HPDE6-E6E7 (cell line): ENCODE results near the gene C3.

ENCODE experiments used
- DNase-seq: peaks from one replicate; pipeline ENCODE4 v3.0.0; 2011; ENCODE audit warnings: missing footprints; ENCODE audit errors: extremely low spot score

The C3 gene

DNA sequence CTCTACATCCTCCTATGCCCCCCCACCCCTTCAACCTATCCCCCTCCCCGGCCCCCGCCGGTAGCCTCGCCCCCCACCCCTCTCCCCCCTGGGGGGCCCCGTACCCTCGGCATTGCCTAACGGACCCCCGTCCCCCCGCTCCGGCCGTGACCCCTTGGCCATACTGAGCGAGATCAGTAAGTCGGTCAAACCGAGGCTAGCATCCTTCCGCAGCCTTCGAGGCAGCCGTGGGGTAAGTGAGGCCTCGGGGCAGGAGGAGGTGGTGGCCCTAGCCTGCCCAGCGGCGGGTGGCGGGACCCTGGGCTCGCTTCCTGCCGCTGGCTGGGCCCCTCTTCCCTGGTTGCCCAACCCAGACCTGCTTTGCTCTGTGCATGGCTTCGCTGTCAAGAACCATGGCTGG is 25.5 kb upstream of the C3 start:
- DNase-seq: no peak

GRCh38 chr19:6744381-6745301 is 24.2 kb upstream of the C3 start:
- peak; percentile 69 for DNase-seq

GRCh38 chr19:6743714-6744380 is 23.4 kb upstream of the C3 start:
- DNase-seq: no peak

- DNase-seq: no peak
These were observed 22.6 kb upstream of the C3 start for GRCh38 chr19:6743066-6743465.

GRCh38 chr19:6740589-6741343 is 20.3 kb upstream of the C3 start:
- DNase-seq: no peak

DNA sequence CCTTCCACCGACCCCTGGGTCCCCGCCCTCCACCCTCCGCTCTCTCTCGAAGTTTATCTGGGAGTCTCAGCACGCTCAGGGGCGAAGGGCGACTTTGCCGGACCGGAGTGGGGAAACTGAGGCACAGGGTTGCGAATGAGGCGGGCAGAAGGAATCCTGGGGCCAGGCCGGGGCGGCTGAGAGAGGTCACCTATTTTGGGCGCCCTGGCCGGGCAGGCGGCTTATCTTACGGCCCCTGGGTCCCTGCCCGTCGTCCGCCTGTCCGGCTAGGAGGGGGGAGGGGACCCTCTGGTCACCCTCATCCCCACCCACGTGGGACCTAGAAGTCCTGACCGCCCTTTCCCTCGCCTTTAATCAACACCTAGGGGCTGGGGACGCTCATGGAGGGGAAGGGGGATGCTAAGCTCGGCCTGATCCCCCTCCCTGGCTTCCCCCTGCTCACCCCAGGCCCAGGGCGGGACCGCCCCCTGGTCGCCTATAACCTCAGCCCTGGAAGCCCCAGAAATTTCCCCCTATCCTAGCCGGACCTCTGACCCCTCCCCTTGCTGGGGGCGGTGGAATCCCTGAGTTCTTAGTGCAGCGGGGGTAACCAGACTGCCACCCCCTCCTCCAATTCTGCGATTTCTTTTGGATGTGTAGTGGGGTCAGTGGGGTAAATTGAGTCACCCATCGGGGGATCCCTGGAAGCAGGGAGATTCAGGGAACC is 19.6 kb upstream of the C3 start:
- DNase-seq: no peak

GRCh38 chr19:6739390-6739882 is 19.0 kb upstream of the C3 start, which contains the start of gene TRIP10:
Gene TRIP10 (plus strand): TSS chr19:6739680. CDS start chr19:6739762, 82 bp downstream.
- DNase-seq: peak; percentile 55

- no peak for DNase-seq
These were observed 18.4 kb upstream of the C3 start for GRCh38 chr19:6738787-6739389.

DNA sequence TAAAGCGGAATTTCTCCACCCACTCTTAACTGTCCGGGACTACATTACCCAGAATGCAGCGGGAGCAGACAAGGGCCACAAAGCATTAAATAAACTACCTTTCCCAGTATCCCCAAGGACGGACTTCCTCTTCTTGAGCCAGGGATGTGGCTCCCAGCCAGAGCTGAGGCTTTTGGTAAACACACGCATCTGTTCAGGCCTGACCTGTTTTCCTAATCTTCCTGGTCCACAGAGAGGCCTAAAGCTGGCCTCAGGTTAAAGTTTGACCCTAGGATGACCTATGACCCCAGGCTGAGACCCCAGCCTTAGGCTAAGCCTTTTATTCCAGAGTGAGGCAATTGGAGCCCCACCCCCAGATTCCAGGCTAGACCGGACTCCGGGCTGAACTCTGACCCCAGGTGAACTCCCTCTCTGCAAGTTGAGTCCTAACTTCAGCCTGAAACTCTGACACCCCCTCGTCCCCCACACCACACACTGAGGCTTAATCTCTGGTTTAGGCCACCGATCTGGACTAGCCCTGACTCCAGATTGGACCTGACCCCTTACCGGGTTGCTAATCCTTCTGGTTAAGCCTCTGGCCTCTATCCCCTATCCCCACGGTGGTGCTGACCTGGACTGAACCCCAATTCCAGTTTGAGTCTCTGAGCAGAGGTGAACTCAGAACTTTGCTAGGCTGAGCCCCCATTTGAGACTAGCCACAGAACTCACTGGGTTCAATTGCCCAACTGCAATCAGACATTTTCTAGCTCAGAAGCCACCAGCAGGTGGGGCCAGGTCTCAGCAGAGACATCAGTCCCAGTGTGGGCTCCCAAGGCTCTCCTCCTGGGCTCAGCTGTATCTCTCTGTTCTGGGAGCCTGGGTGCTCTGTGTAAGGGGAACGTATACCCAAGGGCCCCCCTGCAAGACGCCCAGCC is 17.7 kb upstream of the C3 start:
- peak; percentile 72 for DNase-seq

DNA sequence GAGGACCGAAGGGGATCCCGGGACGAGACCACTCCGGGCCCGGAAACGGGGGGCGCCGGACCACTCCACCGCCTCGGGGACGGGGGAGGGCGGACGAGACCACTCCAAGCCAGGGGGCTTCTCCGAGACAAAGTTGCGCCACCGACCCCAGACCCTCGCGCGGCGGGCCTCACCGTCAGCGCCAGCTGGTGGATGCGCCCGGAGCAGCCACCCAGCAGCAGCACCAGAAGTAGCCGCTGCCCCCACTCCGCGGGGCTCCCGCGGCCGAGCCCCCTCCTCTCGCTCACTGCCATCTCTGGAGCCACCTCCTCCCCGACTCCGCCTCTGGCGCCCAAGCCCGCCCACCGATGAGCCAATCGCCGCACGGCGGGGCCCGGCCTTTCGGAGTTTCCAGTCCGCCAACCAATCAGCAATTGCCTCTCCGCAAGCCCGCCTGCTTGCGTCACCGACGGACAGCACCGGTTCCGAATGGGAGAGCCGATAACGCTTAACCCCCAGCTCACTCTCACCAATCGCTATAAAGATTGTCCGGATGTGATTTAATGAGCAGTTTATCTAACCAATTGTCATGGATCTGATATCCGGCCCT is 16.9 kb upstream of the C3 start, which contains the start of gene GPR108:
GPR108 (minus strand) TSS at position 297 of the 589 bp plus-strand sequence; CDS start at position 293, 4 bp downstream.
- DNase-seq: peak; percentile 98

DNA sequence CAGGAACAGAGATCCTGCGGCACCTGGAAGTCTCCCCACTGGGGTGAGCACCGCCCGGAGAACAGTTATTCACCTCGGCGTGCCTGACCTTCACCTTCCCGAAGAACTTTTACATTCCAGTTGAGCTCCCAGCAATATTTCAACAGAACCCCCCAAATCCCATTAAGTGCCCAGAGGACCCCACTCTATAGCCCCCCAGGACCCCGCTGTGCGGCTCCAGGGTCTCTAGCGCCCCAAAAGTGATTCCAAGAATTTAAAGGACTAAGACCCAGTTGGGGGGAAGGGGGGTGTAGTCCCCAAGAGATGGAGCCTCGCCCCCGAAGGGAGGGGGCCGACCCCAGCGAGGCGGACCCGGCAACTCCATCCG is 16.4 kb upstream of the C3 start:
- no peak for DNase-seq

DNA sequence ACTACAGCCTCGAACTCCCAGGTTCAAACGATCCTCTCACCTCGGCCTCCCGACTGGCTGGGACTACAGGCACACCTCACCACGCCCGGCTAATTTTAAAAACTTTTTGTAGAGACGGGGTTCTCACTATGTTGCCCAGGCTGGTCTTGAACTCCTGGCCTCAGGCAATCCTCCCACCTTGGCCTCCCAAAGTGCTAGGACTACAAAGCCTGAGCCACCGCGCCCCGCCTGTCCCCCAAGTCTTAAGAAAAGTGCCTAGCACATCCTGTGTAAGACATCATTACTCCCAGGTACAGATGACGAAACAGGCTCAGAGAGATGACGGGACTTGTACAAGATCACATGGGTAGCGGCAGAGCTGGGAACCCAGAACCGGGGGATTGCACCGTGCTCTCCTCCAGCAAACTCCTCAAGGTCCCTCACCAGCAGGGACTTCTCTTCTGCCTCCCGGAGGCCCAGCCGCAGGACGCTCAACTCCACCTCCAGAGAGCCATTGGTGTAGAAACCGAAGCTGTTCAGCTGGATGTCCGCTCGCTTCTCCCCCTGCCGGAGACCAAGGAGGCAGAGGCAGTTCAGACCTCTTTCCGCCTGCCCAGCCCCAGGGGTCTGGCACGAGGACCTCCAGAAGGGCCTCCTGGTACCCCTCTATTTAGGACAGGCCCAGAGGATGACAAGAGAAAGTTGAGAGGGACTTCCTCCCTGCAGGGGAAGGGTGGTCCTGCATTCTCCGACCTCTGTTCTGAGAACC is 15.9 kb upstream of the C3 start:
- peak; percentile 74 for DNase-seq

- no peak for DNase-seq
These were observed 14.9 kb upstream of the C3 start for GRCh38 chr19:6735181-6735911.

DNA sequence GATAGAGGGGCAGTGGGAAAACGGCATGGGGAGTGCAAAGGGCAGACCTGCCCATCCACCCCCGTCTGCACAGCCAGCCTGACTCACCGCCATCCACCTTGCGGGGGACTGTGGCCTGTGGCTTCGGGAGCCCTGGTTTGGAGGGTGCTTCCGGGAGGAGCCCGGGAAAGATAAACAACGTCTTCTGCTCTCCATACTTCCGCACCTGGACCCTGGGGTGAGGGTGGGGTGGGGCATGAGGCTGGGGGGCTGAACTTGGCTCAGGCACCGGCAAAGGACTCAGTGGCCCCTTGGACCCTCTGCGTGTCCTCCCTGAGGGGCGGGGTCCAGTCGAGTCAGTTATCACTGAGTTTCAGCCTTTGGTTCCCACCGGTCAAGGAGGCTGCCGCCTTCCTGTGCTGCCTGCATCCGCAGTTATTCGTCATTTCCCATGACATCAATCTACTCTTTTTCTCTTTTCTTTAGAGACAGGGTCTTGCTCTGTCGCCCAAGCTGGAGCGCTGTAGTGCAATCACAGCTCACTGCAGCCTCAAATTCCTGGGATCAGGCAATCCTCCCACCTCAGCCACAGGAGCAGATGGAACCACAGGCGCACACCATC is 13.7 kb upstream of the C3 start:
- no peak for DNase-seq

DNA sequence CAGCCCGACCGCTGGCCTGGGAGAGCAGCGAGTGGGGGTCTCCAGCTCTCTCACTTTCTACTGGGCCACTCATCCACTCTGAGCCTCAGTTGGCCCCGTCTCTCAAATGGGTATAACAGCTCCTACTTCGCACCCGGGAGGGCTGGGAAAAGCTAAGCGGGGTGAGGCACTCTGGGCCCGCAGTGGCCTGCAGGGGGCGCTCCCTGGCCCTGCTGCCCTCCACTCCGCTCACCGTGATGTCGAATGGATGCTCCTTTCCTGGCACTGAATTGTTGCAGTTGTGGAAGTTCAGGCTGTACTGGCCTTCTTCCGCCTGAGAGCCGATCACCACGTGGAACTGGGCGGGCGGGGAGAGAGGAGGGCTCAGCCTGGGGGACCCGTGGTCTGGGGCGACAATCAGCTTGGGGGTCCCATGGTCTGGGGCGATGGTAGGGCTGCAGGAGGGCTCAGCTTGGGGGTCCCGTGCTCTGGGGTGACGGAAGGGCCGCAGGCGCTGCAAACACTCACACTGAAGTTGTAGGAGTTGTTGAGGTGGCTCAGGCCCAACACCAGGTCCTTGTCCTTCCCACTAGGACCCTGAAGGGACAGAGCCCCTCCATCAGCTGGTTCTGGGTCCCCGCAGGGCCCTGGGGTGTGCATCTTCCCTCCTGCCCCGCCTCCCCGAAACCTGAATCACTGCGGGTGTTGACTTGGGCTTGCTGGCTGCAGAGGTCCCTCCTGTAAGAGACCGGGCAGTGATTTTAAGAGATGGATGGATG is 13.1 kb upstream of the C3 start:
- DNase-seq: no peak

DNA sequence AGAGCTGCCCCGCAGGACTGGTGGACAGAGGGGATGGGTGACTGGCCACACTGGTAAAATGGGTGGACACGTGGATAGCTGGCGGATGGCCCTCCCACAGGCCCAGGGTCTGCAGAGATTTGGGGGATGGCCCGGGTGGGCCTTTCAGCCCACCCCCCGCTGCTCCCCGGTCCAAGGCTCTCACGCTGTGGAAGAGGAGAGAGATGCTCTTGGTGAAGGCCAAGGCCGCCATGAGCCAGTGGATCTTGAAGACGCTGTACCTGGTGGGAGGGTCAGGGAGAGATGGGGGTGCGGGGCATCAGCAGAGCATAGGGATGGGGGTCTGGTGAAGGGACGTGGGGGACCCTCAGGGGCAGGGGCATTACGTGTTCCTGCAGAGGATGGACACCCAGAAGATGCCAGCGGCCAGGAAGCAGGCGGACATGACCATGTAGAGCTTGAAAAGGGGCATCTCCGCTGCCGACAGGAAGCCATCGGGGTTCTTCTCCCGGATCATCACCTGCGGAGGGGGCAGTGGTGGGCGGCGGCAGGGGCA is 12.4 kb upstream of the C3 start:
- no peak for DNase-seq

DNA sequence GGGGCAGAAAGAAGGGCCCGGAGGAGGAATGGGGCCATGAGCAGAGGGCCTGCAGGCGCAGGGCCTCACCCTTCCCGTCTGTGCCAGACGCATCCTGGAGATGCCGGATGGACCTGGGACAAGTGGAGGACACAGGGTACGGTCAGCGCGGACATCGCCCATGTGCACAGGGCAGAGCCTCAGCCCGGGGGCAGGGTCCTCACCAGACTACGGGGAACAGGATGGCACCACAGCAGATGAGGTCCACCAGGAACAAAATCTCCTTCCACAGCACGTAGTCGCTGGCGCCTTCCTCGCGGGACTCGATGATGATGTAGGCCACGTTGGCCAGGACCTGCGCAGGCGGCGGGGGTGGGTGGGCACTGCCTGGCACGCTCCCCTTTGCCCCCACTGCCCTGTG is 11.4 kb upstream of the C3 start:
- DNase-seq: no peak
